HL-60/S4 (cell line): Measurements from ENCODE around the gene CYRIA.

ENCODE experiments used
- in situ Hi-C: fragments of 300-500 bp; cut with MboI; formaldehyde crosslinking; loops from 2 replicates; pipeline ENCODE4 v1.14.3; 2022; ENCODE audit warnings: low sequenced_read_pairs

The CYRIA gene

GRCh38 chr2:16665748-16666448, at the start of gene CYRIA:
CYRIA (minus strand) TSS chr2:16665834; CDS start chr2:16588119, 77,715 bp downstream.
- in situ Hi-C loops, result no loop called here

DNA sequence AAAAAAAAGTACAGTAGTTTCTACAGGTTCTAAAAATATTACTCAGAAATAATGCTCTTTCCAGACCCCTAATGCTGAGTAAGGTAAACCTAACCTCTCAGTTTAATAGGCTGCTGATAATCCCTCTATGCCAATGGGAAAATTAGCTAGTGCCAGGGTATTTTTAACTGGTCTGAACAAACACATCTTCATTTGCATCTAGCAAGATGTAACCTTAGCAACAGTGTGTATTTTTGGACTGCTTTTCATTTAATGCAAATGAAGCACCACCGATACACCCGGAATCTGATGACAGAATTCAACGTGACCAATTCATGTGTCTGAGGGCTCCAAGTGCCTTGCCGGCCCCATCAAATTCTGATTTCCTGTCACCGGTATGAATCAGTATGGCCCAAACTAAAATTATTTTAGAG, 47.4 kb upstream of the CYRIA start:
- in situ Hi-C loops, result no loop called here

- in situ Hi-C loops, result no loop called here
Observed at GRCh38 chr2:16709769-16710168, 44.1 kb upstream of the CYRIA start.

DNA sequence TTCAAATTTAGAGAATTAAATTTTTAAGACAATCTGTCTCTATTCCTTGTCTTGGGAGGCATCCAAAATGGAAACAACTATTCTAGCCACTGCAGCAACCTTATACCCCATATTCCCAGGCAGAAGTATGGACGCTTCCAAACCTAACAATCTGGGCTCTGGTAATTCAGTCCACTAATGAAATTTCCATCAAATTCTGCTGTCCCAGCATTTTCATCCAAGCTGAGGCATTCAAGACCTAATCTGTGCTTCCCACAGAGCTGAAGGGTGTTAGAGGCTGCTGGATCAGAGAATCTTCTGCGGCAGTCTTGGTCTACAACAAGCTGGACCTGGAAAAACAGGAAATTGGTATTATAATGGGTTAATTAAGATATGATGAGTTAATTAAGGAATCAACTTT, 42.5 kb upstream of the CYRIA start:
- in situ Hi-C loops, result no loop called here

DNA sequence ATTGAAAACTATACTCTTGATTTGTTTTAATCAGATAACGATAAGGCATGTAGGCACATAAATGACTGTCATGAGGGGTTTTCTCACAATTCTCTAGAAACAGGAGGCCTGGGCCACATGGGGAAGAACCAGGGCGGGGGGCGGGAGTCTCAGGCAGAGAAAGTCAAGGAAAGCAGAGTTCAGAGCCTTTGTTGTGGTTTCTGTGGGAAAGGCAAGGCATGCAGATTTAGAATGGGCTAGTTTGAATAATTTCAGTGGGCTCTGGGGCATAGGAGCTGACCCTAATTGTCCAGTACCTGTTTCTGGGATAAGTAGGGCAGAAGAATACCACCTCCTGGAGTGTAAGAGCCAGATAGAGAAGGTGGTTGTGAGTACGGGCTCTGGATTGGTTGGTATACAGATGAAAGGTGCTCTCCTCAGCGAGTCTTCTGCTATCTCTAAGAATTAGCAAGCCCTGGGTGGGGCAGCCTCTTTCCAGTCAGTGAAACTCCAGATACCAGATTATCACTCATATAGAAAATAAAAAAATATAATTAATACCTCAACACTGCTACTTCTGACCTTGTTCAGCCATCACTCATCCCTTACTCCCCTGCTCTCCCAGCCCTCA, 41.5 kb upstream of the CYRIA start:
- in situ Hi-C loops, result no loop called here

GRCh38 chr2:16700551-16701259, 35.1 kb upstream of the CYRIA start:
- in situ Hi-C loops, result no loop called here

GRCh38 chr2:16693854-16694253, 28.2 kb upstream of the CYRIA start:
- in situ Hi-C loops, result no loop called here

DNA sequence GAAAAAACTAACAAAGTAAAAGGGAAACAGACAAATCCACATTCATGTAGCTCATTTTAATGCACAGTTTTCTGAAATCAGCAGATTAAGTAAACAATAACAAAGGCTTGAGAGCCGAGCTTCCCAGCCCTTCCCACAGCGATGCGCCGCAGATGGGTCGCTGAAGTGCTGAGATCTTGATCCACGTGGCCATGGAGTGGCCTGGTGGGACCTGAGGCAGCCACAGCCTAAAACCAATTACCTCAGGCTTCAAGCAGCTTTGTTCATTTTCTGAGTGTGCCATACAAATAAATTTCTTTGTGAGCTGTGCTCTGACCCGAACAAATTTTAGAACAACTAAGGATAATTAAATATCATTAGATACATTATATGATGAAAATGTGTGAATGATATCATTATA, 25.6 kb upstream of the CYRIA start:
- in situ Hi-C loops, result no loop called here

- in situ Hi-C loops, result no loop called here
Observed at GRCh38 chr2:16687955-16688354, 22.3 kb upstream of the CYRIA start.

- in situ Hi-C loops, result no loop called here
Observed at GRCh38 chr2:16687222-16687621, 21.6 kb upstream of the CYRIA start.

DNA sequence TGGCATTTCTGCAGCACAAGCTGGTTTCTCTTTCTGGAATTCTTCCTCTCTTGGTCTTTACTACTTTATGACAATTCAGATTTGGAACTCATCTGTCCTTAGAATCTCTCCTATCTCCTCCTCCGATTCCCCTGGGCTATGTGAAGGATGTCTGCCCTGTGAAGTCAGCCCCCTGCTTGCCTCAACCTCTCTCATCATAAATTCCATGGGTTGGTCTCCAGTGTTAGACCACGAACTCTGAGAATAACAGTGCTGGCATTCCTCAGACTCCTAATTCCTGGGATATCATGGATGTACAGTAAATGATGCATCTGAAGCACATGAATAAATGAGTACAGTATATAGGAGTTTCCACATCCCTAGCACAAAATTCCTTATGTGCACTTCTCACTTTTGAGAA, 21.0 kb upstream of the CYRIA start:
- in situ Hi-C loops, result no loop called here

- in situ Hi-C loops, result no loop called here
Observed at GRCh38 chr2:16685340-16685715, 19.7 kb upstream of the CYRIA start.

DNA sequence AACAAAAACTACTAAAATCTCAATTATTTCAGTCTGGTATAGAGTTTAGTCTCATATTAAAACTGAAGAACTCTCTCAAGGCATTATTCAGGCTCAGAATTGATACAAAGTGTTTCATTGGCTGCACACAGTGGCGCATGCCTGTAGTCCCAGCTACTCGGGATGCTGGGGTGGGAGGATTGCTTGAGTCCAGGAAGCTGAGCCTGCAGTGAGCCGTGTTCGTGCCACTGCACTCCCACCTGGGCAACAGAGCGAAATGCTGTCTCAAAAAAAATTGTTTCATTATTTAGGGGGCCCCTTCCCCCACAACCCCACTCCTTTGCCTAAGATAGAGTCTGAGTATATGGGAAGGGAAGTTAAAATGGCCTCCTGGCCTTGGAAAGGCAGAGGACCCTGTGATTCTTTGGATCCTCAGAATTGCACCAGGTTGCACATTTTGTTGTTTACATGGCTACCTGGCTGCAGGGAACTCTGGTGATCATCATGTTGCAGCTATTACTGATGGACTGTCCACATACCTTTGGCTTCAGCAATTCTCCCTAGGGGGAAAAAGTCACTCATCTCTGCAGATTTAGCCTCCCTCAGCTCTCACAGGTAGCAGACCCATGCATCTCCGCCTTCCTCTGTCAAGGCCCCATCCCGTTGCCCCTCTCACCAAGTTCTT, 19.2 kb upstream of the CYRIA start:
- in situ Hi-C loops, result no loop called here

DNA sequence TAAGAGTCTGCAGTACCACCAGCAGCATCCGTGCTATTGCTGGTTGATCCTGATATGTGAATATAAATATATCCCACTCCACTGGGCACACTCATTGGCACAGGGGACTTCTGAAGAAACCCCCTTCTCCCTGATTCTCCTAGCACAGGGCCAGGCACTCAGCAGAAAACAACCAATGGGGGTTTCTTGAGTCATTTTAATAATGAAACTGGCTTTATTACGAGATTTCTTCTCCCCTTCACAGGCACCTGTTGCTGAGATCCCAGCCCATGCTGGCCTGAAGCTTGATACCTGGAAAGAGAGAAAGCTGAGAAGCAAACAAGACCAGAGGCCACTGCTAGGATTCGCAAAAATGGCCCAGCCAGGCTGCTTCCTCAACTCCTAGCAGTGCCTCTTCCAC, 17.9 kb upstream of the CYRIA start:
- in situ Hi-C loops, result no loop called here

DNA sequence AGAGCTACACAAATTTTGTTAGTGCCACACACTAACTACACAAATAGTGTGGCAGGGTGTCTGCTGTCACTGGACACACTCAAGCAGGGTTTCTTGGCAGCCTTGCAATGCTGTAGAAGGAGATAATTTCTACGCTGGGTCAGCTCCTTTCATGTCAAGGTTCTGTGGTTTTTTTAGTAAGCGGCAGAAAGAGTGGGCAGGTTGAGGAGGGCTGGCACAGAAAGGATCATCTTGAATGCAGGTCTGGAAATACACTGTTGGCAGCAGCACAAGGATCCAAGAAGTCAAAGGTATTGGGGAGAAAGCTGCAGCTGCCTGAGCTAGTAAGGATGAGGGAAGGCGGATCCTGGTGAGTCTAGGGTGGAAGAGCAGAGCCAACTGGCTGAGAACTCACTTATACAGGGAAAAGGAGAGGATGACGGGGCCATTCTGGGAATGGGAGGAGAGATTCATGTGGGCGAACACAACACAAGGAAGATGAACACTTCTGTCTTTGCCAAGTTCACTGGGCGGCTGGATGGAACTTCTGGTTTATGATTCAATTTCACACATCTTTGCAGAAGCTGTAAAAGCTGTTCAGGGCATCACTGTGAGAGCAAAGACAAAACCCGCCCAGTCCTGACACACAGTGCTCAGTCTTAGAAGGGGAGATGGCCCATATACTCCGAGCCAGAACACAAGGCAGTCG, 16.9 kb upstream of the CYRIA start:
- in situ Hi-C loops, result no loop called here

- in situ Hi-C loops, result no loop called here
Observed at GRCh38 chr2:16680781-16681180, 15.1 kb upstream of the CYRIA start.

- in situ Hi-C loops, result no loop called here
Observed at GRCh38 chr2:16680304-16680703, 14.7 kb upstream of the CYRIA start.

DNA sequence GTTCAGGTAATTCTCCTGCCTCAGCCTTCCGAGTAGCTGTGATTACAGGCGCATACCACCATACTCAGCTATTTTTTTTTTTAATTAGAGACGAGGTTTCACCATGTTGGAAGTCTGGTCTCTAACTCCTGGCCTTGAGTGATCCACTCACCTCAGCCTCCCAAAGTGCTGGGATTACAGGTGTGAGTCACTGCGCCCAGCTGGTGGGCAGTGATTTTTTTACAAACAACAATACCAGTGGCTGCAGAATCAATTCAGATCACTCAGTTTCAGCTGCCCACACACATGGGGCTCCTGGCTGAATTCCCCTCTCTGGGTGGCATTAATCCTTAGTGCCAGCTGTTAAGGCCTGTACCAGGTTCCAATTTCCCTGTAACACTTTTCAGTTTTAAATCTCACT, 13.3 kb upstream of the CYRIA start:
- in situ Hi-C loops, result no loop called here

DNA sequence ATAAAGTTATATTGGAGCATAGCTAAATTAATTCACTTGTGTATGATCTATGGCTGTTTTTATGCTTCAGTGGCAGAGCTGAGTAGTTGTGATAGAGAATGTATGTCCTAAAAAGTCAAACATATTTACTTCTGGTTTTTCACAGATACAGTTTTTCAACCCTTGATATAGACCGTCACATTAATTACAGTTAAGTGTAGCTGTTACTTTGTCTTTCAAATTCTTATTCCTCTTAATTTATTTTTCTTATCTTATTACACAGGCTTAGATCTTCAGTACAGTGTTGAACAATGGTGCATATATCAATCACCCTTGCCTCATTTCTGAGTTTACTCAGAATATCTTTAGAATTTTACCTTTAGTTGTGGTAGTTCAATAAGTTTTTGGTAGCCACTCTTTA, 12.2 kb upstream of the CYRIA start:
- in situ Hi-C loops, result no loop called here

DNA sequence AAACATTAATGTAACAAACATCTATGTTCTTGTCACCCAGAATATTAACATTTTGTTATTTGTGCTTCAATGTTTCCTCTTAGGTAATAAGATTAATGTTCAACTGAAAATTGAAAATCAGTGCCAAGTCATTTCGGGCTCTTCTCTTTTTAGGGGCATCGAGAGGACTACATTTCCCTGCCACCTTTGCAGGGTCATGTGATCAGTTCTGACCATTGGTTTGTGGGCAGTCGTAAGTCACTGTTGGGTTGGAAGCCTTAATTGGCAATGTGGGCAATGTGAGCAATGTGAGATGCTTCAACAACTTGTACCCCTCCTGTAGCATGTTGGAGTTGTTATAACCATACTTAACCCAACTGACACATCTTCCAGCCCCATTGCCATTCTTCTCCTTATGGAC, 10.1 kb upstream of the CYRIA start:
- in situ Hi-C loops, result no loop called here

DNA sequence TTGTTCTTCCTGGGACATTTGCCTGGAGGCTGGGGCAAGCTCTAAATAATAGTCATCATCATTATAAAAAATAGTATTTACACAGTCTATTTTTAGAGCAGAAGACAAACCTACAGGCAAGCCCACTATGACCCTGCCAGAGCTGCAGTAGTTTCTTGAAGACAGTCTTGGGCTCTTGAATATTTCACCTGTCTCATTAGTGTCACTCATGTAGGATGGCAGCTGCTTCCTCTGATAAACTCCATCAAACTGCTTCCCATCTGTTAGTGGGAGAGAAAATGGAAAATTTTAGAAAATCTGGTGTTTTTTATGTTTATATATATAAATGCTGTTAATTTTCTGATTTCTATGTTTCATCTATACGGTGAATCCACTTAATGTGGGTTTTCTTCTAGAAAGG, 8.5 kb upstream of the CYRIA start:
- in situ Hi-C loops, result no loop called here
